Stimulated activated CD4-positive, alpha-beta T cell treated with anti-CD3 and anti-CD28 coated beads, Interleukin-1b, Interleukin-23, amount 100 ng/mL, for 48 hours (primary cell): ENCODE measurements around the gene TUBA8.
A peak's percentile ranks its signal among the peaks of the same experiment; 100 is the strongest.

Experiments
- DNase-seq: peaks from one replicate; pipeline ENCODE4 v3.0.0-alpha.2; 2020

TUBA8 gene

GRCh38 chr22:18077639-18078328, 32.8 kb upstream of the TUBA8 start, which contains the start of gene PEX26:
Gene PEX26, plus strand, starts transcription at chr22:18077990. Its CDS starts 387 bp downstream, at chr22:18078377.
- peak; percentile 96 for DNase-seq

GRCh38 chr22:18078329-18079041, 32.1 kb upstream of the TUBA8 start:
- peak; percentile 58 for DNase-seq

GRCh38 chr22:18079706-18080233, 30.8 kb upstream of the TUBA8 start:
- DNase-seq = no peak

GRCh38 chr22:18081416-18081815, 29.2 kb upstream of the TUBA8 start:
- DNase-seq = no peak

- no peak for DNase-seq
Observed at GRCh38 chr22:18082467-18082866, 28.1 kb upstream of the TUBA8 start.

GRCh38 chr22:18083406-18083805, 27.2 kb upstream of the TUBA8 start:
- DNase-seq = no peak

- no peak for DNase-seq
Observed at GRCh38 chr22:18085188-18085587, 25.4 kb upstream of the TUBA8 start.

- DNase-seq = no peak
Observed at GRCh38 chr22:18087350-18087855, 23.2 kb upstream of the TUBA8 start.

- DNase-seq = peak; percentile 27
Observed at GRCh38 chr22:18088825-18089568, 21.6 kb upstream of the TUBA8 start.

- DNase-seq = no peak
Observed at GRCh38 chr22:18090286-18090685, 20.3 kb upstream of the TUBA8 start.

GRCh38 chr22:18091478-18091877, 19.1 kb upstream of the TUBA8 start:
- DNase-seq = no peak

GRCh38 chr22:18091916-18092526, 18.6 kb upstream of the TUBA8 start:
- DNase-seq = no peak

GRCh38 chr22:18093661-18094060, 16.9 kb upstream of the TUBA8 start:
- DNase-seq = no peak

GRCh38 chr22:18095101-18095805, 15.4 kb upstream of the TUBA8 start:
- DNase-seq = peak; percentile 20

- peak; percentile 48 for DNase-seq
Observed at GRCh38 chr22:18096823-18097222, 13.8 kb upstream of the TUBA8 start.

GRCh38 chr22:18100781-18101180, 9.8 kb upstream of the TUBA8 start:
- no peak for DNase-seq

- no peak for DNase-seq
Observed at GRCh38 chr22:18101536-18101935, 9.1 kb upstream of the TUBA8 start.

- DNase-seq = peak; percentile 35
Observed at GRCh38 chr22:18103527-18104269, 6.9 kb upstream of the TUBA8 start.

- DNase-seq = no peak
Observed at GRCh38 chr22:18104566-18104965, 6.0 kb upstream of the TUBA8 start.

- DNase-seq = peak; percentile 31
Observed at GRCh38 chr22:18105981-18106380, 4.6 kb upstream of the TUBA8 start.
